OCI-LY1 (cell line): ENCODE results near the gene GMDS.

Experiments
- EZH2 ChIP-seq: fragments of 200-600 bp; sonication (generic), shearing (Covaris generic); IDR thresholded peaks from 2 replicates; pipeline ENCODE4 v1.8.0; 2017; ENCODE audit warnings: borderline replicate concordance, mixed run types, mild to moderate bottlenecking, antibody characterized with exemption, low read length, moderate library complexity, mixed read lengths
- TF ChIP-seq, protein P1 (sequence below): fragments of 200-600 bp; sonication (generic), shearing (Covaris generic); IDR thresholded peaks from 2 replicates; pipeline ENCODE4 v1.5.1; 2017; ENCODE audit warnings: mild to moderate bottlenecking, antibody characterized with exemption, low read length, moderate library complexity, mixed read lengths

DNA sequence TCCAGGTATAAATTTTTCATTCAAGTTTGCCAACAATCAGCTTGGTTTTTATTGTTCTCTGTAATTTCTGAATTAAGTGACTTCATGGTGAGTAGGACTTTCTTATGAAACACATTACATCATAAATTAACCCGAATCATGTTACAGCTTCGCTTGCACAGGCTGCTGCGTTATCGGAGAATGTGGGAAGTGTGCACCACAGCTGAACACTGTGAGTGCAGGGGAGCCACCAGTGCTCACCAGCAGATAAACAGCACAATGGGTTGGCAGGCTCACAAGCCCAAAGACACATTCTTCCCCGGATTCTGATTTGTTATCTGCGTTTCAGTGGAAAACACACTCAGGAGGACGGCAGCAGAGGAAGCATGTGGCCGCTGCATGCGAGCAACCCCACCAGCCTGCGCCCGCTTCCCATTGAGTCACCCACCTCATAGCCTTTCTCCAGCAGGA, 121.1 kb downstream of the GMDS start:
- TF ChIP-seq, protein P1, sequence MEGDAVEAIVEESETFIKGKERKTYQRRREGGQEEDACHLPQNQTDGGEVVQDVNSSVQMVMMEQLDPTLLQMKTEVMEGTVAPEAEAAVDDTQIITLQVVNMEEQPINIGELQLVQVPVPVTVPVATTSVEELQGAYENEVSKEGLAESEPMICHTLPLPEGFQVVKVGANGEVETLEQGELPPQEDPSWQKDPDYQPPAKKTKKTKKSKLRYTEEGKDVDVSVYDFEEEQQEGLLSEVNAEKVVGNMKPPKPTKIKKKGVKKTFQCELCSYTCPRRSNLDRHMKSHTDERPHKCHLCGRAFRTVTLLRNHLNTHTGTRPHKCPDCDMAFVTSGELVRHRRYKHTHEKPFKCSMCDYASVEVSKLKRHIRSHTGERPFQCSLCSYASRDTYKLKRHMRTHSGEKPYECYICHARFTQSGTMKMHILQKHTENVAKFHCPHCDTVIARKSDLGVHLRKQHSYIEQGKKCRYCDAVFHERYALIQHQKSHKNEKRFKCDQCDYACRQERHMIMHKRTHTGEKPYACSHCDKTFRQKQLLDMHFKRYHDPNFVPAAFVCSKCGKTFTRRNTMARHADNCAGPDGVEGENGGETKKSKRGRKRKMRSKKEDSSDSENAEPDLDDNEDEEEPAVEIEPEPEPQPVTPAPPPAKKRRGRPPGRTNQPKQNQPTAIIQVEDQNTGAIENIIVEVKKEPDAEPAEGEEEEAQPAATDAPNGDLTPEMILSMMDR: no peak
- no peak for TF ChIP-seq EZH2
